SK-N-MC (cell line): Measurements from ENCODE around the gene FABP6.

ENCODE experiments used
- DNase-seq: peaks from one replicate; pipeline ENCODE4 v3.0.0-alpha.2; 2011; ENCODE audit warnings: low read depth, low spot score
- H3K27ac ChIP-seq: fragments of 200-600 bp; sonication (generic); 2 replicates; pipeline ENCODE4 v1.5.1; 2016; ENCODE audit warnings: mixed run types
- H3K36me3 ChIP-seq: fragments of 200-600 bp; sonication (generic); 2 replicates; pipeline ENCODE4 v1.6.1; 2017; ENCODE audit warnings: antibody characterized with exemption, low read length, mixed read lengths; ENCODE audit not compliant: insufficient read depth
- H3K4me3 ChIP-seq: fragments of 200-600 bp; sonication (generic); 2 replicates; pipeline ENCODE4 v1.5.1; 2016
- H3K9ac ChIP-seq: fragments of 200-600 bp; sonication (generic); 2 replicates; pipeline ENCODE4 v1.8.0; 2017; ENCODE audit warnings: mixed run types, mixed read lengths; ENCODE audit not compliant: insufficient read length
- H3K9me3 ChIP-seq: fragments of 200-600 bp; sonication (generic); 2 replicates; pipeline ENCODE4 v1.6.1; 2017; ENCODE audit warnings: low read depth, mild to moderate bottlenecking, antibody characterized with exemption, low read length, moderate library complexity, mixed read lengths
- EZH2 ChIP-seq: fragments of 200-600 bp; sonication (generic); IDR thresholded peaks from one replicate; pipeline ENCODE4 v1.6.1; 2017; ENCODE audit warnings: antibody characterized with exemption
- FOXP2 ChIP-seq: optimal IDR thresholded peaks from 2 replicates; pipeline ENCODE3; 2011; ENCODE audit warnings: mild to moderate bottlenecking, moderate library complexity; ENCODE audit not compliant: insufficient read depth; ENCODE audit errors: extremely low read length, control extremely low read depth
- POLR2AphosphoS5 ChIP-seq: IDR thresholded peaks from 2 replicates; pipeline ENCODE4 v1.6.1; 2012; ENCODE audit warnings: mild to moderate bottlenecking, low read depth, low read length, borderline replicate concordance

The FABP6 gene

DNA sequence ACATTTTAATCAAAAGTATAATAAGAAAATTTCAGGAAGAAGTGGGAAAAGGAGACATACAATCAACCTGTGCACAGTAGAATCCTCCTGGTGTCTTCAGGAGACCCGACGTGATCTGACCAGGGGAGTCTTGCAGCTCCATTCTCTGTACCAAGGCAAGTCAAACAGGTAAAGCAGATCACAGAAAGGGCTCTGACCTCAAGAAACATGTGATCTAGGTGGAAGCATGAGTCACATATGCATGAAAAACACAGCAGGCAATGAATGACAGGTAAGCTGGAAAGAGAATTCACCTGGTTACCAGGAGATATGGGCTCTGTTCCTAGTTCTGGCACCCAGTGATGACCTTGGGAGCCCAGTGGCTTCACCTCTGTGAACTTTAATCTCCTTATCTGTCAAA lies 19.4 kb upstream of the FABP6 start:
- TF ChIP-seq EZH2 (no peak), POLR2AphosphoS5 (no peak), FOXP2 (no peak)
- Histone ChIP-seq H3K4me3 (no peak overlapping the region), H3K9ac (no peak overlapping the region), H3K9me3 (no peaks in the 10 kb centered on the region), H3K27ac (no peak overlapping the region), H3K36me3 (no peaks in the 10 kb centered on the region)
- DNase-seq = no peak

GRCh38 chr5:160210606-160211005 lies 18.7 kb upstream of the FABP6 start:
- TF ChIP-seq EZH2 (no peak), POLR2AphosphoS5 (no peak), FOXP2 (no peak)
- DNase-seq = no peak
- H3K9me3 ChIP-seq = no peaks in the 10 kb centered on the region
- no peak overlapping the region for H3K9ac ChIP-seq
- no peak overlapping the region for H3K27ac ChIP-seq
- no peaks in the 10 kb centered on the region for H3K36me3 ChIP-seq
- no peak overlapping the region for H3K4me3 ChIP-seq

- H3K9me3 ChIP-seq = no peaks in the 10 kb centered on the region
- no peak for TF ChIP-seq FOXP2
- H3K27ac ChIP-seq = no peak overlapping the region
- DNase-seq = no peak
- H3K4me3 ChIP-seq = no peak overlapping the region
- no peaks in the 10 kb centered on the region for H3K36me3 ChIP-seq
- H3K9ac ChIP-seq = no peak overlapping the region
Measured at GRCh38 chr5:160211352-160211751, 18.0 kb upstream of the FABP6 start.

GRCh38 chr5:160213537-160213936 lies 15.8 kb upstream of the FABP6 start:
- no peak for DNase-seq
- no peak overlapping the region for H3K9ac ChIP-seq
- no peak overlapping the region for H3K4me3 ChIP-seq

GRCh38 chr5:160219356-160219755 lies 9.9 kb upstream of the FABP6 start:
- H3K9ac ChIP-seq = no peak overlapping the region
- DNase-seq = no peak
- H3K36me3 ChIP-seq = no peaks in the 10 kb centered on the region
- H3K27ac ChIP-seq = no peak overlapping the region
- no peak overlapping the region for H3K4me3 ChIP-seq
- no peak for TF ChIP-seq POLR2AphosphoS5
- no peak for TF ChIP-seq FOXP2
- H3K9me3 ChIP-seq = no peaks in the 10 kb centered on the region

More at GRCh38 chr5:160213537-160213936, 15.8 kb upstream of the FABP6 start:
- TF ChIP-seq EZH2 (no peak), POLR2AphosphoS5 (no peak), FOXP2 (no peak)
- Histone ChIP-seq H3K9me3 (no peaks in the 10 kb centered on the region), H3K27ac (no peak overlapping the region), H3K36me3 (no peaks in the 10 kb centered on the region)

- no peaks in the 10 kb centered on the region for H3K36me3 ChIP-seq
- no peaks in the 10 kb centered on the region for H3K9me3 ChIP-seq
- H3K9ac ChIP-seq = no peak overlapping the region
- DNase-seq = no peak
- H3K27ac ChIP-seq = no peak overlapping the region
- TF ChIP-seq POLR2AphosphoS5 = no peak
- TF ChIP-seq FOXP2 = no peak
- no peak for TF ChIP-seq EZH2
- no peak overlapping the region for H3K4me3 ChIP-seq
Measured at GRCh38 chr5:160221082-160221481, 8.2 kb upstream of the FABP6 start.

- H3K27ac ChIP-seq = no peak overlapping the region
- TF ChIP-seq POLR2AphosphoS5 (no peak), EZH2 (no peak), FOXP2 (no peak)
- no peaks in the 10 kb centered on the region for H3K9me3 ChIP-seq
- H3K36me3 ChIP-seq = no peaks in the 10 kb centered on the region
- no peak overlapping the region for H3K9ac ChIP-seq
- H3K4me3 ChIP-seq = no peak overlapping the region
- no peak for DNase-seq
Measured at GRCh38 chr5:160227012-160227411, 2.3 kb upstream of the FABP6 start.

DNA sequence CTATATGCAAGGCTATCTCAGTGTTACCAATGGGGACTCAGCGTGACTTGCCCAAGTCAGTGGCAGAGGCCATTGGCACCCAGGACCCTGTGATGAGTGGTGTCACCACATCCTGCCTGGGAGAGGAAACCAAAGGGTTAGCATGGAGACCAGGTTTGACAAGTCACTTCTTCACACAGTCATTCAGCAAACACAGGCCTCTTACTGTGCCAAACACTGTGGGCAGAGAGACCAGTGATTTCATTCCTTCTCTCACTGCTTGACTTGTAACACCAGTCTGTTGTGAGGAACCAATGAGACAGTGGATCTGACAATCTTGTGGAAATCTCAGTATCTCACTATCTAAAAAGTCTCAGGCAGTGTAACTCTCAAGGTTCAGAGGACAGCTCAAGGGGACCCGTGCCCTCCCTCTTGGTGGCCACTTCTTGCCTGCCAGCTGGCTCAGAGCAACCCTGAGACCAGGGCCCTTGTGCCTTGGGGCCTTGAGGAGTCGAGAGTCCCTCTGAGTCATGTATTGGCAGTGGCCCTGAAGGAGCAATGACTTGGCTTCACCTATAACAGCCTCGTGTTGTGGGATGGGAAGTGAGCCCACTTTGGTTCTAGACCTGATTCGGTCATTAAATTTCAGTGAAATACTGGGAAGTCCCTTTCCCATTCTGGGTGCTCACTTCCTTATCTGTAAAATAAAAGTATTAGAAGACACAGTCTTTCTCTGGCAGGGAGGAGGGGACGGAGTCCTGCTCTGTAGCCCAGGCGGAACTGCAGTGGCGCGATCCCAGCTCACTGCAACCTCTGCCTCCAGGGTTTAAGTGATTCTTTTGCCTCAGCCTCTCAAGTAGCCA lies 1.6 kb downstream of the FABP6 start:
- Histone ChIP-seq H3K27ac (no peak overlapping the region), H3K9ac (no peak overlapping the region), H3K4me3 (no peak overlapping the region), H3K9me3 (no peaks in the 10 kb centered on the region), H3K36me3 (no peaks in the 10 kb centered on the region)
- no peak for TF ChIP-seq POLR2AphosphoS5
- no peak for TF ChIP-seq FOXP2
- no peak for TF ChIP-seq EZH2
- no peak for DNase-seq

- no peak overlapping the region for H3K4me3 ChIP-seq
- H3K27ac ChIP-seq = no peak overlapping the region
- no peaks in the 10 kb centered on the region for H3K36me3 ChIP-seq
- H3K9ac ChIP-seq = no peak overlapping the region
- TF ChIP-seq EZH2 (no peak), FOXP2 (no peak), POLR2AphosphoS5 (no peak)
- H3K9me3 ChIP-seq = no peaks in the 10 kb centered on the region
- no peak for DNase-seq
Measured at GRCh38 chr5:160231783-160232342, 2.6 kb downstream of the FABP6 start.
